ENCODE data around the gene CEP97. TPM values are rescaled to one million over a fixed set of nuclear protein-coding genes. Genes with fewer than 3 reads are reported as not detected.
"Not testable (repeated sequence)": the region's sequence is repeated elsewhere in the genome, so short reads cannot be mapped to it uniquely, and the experiment has no call there.

CEP97 gene
- polyA plus RNA-seq, 4 donors = 12.8 to 15.7 (median 14.1) TPM

- no peak for DNase-seq (ENCODE audit: low read depth in 4 of 4, low spot score in 3 of 4)
Observed at GRCh38 chr3:101758224-101758623, 33.8 kb downstream of the CEP97 start.

GRCh38 chr3:101762041-101762646 lies 37.7 kb downstream of the CEP97 start:
- DNase-seq (ENCODE audit: low read depth in 4 of 4, low spot score in 3 of 4) = no peak

- not testable (repeated sequence) for DNase-seq (ENCODE audit: low read depth in 4 of 4, low spot score in 3 of 4)
Observed at GRCh38 chr3:101777745-101778281, 53.4 kb downstream of the CEP97 start.

- no peak for DNase-seq (ENCODE audit: low read depth in 4 of 4, low spot score in 3 of 4)
Observed at GRCh38 chr3:101778385-101779046, 54.1 kb downstream of the CEP97 start.

- peak; percentile 39 to 70 (median 64) for DNase-seq (ENCODE audit: low read depth in 4 of 4, low spot score in 3 of 4)
Observed at GRCh38 chr3:101779047-101779821, 54.8 kb downstream of the CEP97 start, which contains the start of gene NXPE3. TSS of gene NXPE3 (plus strand) at chr3:101779211. CDS start at chr3:101785597, 6,386 bp downstream.

- no peak for DNase-seq (ENCODE audit: low read depth in 4 of 4, low spot score in 3 of 4)
Observed at GRCh38 chr3:101779822-101780381, 55.5 kb downstream of the CEP97 start.

GRCh38 chr3:101780661-101781060 lies 56.2 kb downstream of the CEP97 start:
- no peak for DNase-seq (ENCODE audit: low read depth in 4 of 4, low spot score in 3 of 4)

- no peak for DNase-seq (ENCODE audit: low read depth in 4 of 4, low spot score in 3 of 4)
Observed at GRCh38 chr3:101781166-101781565, 56.8 kb downstream of the CEP97 start.

- no peak for DNase-seq (ENCODE audit: low read depth in 4 of 4, low spot score in 3 of 4)
Observed at GRCh38 chr3:101784855-101785613, 60.6 kb downstream of the CEP97 start.

- DNase-seq (ENCODE audit: low read depth in 4 of 4, low spot score in 3 of 4) = no peak
Observed at GRCh38 chr3:101791778-101792177, 67.4 kb downstream of the CEP97 start.

- no peak for DNase-seq (ENCODE audit: low read depth in 4 of 4, low spot score in 3 of 4)
Observed at GRCh38 chr3:101796077-101796680, 71.8 kb downstream of the CEP97 start.

GRCh38 chr3:101801174-101801573 lies 76.8 kb downstream of the CEP97 start:
- no peak for DNase-seq (ENCODE audit: low read depth in 4 of 4, low spot score in 3 of 4)

GRCh38 chr3:101802179-101802578 lies 77.8 kb downstream of the CEP97 start:
- DNase-seq (ENCODE audit: low read depth in 4 of 4, low spot score in 3 of 4) = no peak

- no peak for DNase-seq (ENCODE audit: low read depth in 4 of 4, low spot score in 3 of 4)
Observed at GRCh38 chr3:101803173-101803782, 78.9 kb downstream of the CEP97 start.

GRCh38 chr3:101803939-101804338 lies 79.5 kb downstream of the CEP97 start:
- DNase-seq (ENCODE audit: low read depth in 4 of 4, low spot score in 3 of 4) = no peak

- no peak for DNase-seq (ENCODE audit: low read depth in 4 of 4, low spot score in 3 of 4)
Observed at GRCh38 chr3:101806491-101806890, 82.1 kb downstream of the CEP97 start.

GRCh38 chr3:101807888-101808287 lies 83.5 kb downstream of the CEP97 start:
- DNase-seq (ENCODE audit: low read depth in 4 of 4, low spot score in 3 of 4) = no peak

- no peak for DNase-seq (ENCODE audit: low read depth in 4 of 4, low spot score in 3 of 4)
Observed at GRCh38 chr3:101809178-101810021, 85.0 kb downstream of the CEP97 start.
